ENCODE data around the gene IVD. TPM values are rescaled to one million over a fixed set of nuclear protein-coding genes. Genes with fewer than 3 reads are reported as not detected.

IVD gene
- total RNA-seq, 1 donor from 2014 or later: 33.4 TPM

DNA sequence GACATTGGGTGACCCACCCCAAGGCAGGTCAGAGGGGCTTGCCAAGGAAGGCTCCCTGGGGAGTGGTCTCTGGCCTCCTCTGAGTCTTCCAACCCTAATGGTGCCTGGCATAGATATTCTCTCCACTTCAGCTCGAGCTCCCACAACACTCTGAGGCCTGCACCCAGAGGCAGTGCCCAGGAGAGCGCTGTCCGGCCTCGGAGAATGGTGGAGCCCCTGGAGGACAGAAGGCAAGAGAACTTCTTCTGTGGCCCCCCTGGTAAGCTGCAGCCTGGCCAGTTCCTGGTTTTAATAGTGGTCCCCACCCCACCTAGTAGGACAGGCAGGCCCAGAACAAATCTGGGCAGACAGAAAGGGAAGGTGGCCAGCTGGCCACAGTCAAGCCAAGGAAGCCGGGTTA, 40.6 kb upstream of the IVD start:
- no peak overlapping the region for H3K27ac ChIP-seq (ENCODE audit: low read depth, low read length)
- H3K27me3 ChIP-seq (ENCODE audit: control insufficient read depth in 3 of 3, insufficient read depth in 3 of 3, low read length in 3 of 3): no peaks in the 10 kb centered on the region
- no peaks in the 10 kb centered on the region for H3K36me3 ChIP-seq (ENCODE audit: control insufficient read depth in 3 of 3, insufficient read depth in 3 of 3, low read length in 3 of 3)
- no peak overlapping the region for H3K9ac ChIP-seq (ENCODE audit: low read depth in 1 of 3, low read length in 3 of 3)
- H3K4me3 ChIP-seq (ENCODE audit: low read length in 3 of 3): no peak overlapping the region
- no peaks in the 10 kb centered on the region for H3K9me3 ChIP-seq (ENCODE audit: control insufficient read depth in 3 of 3, low read length in 3 of 3)
- H3K4me1 ChIP-seq (ENCODE audit: control insufficient read depth in 3 of 3, insufficient read depth in 3 of 3, low read length in 3 of 3): peaks cover 19 to 33% (median 32%) of the 10 kb centered on the region in 3 donors

DNA sequence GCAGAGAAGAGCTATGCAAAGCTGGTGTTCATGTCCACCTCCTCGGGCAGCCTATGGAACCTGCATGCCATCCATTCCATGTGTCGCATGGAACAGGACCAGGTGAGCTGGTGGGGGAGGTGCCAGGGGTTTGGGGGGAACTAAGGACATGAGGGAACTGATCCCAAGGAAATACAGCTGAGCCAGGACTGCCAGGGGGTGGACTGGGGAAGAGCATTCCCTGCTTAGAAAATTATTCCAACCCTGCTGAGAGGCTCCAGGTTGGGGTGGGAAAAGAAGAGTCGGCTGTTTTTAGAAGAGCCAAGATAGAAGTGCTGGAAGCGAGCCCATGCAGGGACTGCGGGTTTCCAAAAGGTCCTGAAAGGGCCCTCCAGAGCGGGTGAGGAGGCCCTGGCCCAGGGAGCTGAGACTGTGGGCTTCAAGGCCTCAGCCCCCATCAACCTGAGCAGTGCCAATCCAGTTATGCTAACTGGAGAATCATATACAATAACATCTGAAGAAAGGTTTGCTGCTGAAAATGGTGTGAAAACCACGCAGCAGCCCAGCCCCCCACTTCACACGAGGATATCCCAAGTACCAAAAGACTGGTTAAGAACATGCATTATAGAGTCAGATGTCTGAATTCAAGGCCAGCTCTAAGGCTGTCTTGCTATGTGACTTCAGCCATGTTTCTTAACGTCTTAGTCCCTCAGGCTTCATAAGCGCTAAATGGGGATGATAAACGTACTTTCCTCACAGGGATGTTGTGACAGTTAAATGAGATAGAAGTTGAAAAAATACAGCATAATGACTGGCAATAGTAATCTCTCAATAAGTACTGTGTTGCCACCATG, 39.8 kb upstream of the IVD start:
- Histone ChIP-seq H3K27ac (ENCODE audit: low read depth, low read length) (no peak overlapping the region), H3K4me3 (ENCODE audit: low read length in 3 of 3) (no peak overlapping the region), H3K36me3 (ENCODE audit: control insufficient read depth in 3 of 3, insufficient read depth in 3 of 3, low read length in 3 of 3) (no peaks in the 10 kb centered on the region), H3K9me3 (ENCODE audit: control insufficient read depth in 3 of 3, low read length in 3 of 3) (no peaks in the 10 kb centered on the region), H3K4me1 (ENCODE audit: control insufficient read depth in 3 of 3, insufficient read depth in 3 of 3, low read length in 3 of 3) (peaks cover 19 to 33% (median 32%) of the 10 kb centered on the region in 3 donors), H3K9ac (ENCODE audit: low read depth in 1 of 3, low read length in 3 of 3) (no peak overlapping the region), H3K27me3 (ENCODE audit: control insufficient read depth in 3 of 3, insufficient read depth in 3 of 3, low read length in 3 of 3) (no peaks in the 10 kb centered on the region)

- H3K9me3 ChIP-seq (ENCODE audit: control insufficient read depth in 3 of 3, low read length in 3 of 3): no peaks in the 10 kb centered on the region
- peaks cover 19 to 33% (median 32%) of the 10 kb centered on the region in 3 donors for H3K4me1 ChIP-seq (ENCODE audit: control insufficient read depth in 3 of 3, insufficient read depth in 3 of 3, low read length in 3 of 3)
- peak overlapping the region; percentile 45 for H3K27ac ChIP-seq (ENCODE audit: low read depth, low read length)
- peak overlapping the region in 1 of 3 donors; percentile 68 for H3K9ac ChIP-seq (ENCODE audit: low read depth in 1 of 3, low read length in 3 of 3)
- H3K27me3 ChIP-seq (ENCODE audit: control insufficient read depth in 3 of 3, insufficient read depth in 3 of 3, low read length in 3 of 3): no peaks in the 10 kb centered on the region
- H3K4me3 ChIP-seq (ENCODE audit: low read length in 3 of 3): peak overlapping the region in 2 of 3 donors; percentile 6 to 52
- H3K36me3 ChIP-seq (ENCODE audit: control insufficient read depth in 3 of 3, insufficient read depth in 3 of 3, low read length in 3 of 3): no peaks in the 10 kb centered on the region
These were observed 38.9 kb upstream of the IVD start for GRCh38 chr15:40366457-40367370.

DNA sequence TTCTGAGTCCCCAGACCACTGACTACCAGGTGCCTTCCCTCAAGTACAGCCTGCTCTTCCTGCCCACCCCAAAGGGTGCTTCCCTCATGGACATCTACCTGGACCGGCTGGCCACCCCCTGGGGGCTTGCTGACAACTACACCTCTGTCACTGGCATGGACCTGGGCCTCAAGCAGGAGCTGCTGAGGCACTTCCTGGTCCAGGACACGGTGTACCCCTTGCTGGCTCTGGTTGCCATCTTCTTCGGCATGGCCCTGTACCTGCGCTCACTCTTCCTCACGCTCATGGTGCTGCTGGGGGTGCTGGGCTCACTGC, 38.3 kb upstream of the IVD start:
- peak overlapping the region; percentile 10 to 67 (median 52) for H3K4me3 ChIP-seq (ENCODE audit: low read length in 3 of 3)
- H3K27ac ChIP-seq (ENCODE audit: low read depth, low read length): peak overlapping the region; percentile 45
- no peaks in the 10 kb centered on the region for H3K9me3 ChIP-seq (ENCODE audit: control insufficient read depth in 3 of 3, low read length in 3 of 3)
- H3K4me1 ChIP-seq (ENCODE audit: control insufficient read depth in 3 of 3, insufficient read depth in 3 of 3, low read length in 3 of 3): peaks cover 19 to 33% (median 32%) of the 10 kb centered on the region in 3 donors
- H3K36me3 ChIP-seq (ENCODE audit: control insufficient read depth in 3 of 3, insufficient read depth in 3 of 3, low read length in 3 of 3): no peaks in the 10 kb centered on the region
- peak overlapping the region in 2 of 3 donors; percentile 27 to 68 for H3K9ac ChIP-seq (ENCODE audit: low read depth in 1 of 3, low read length in 3 of 3)
- H3K27me3 ChIP-seq (ENCODE audit: control insufficient read depth in 3 of 3, insufficient read depth in 3 of 3, low read length in 3 of 3): no peaks in the 10 kb centered on the region

DNA sequence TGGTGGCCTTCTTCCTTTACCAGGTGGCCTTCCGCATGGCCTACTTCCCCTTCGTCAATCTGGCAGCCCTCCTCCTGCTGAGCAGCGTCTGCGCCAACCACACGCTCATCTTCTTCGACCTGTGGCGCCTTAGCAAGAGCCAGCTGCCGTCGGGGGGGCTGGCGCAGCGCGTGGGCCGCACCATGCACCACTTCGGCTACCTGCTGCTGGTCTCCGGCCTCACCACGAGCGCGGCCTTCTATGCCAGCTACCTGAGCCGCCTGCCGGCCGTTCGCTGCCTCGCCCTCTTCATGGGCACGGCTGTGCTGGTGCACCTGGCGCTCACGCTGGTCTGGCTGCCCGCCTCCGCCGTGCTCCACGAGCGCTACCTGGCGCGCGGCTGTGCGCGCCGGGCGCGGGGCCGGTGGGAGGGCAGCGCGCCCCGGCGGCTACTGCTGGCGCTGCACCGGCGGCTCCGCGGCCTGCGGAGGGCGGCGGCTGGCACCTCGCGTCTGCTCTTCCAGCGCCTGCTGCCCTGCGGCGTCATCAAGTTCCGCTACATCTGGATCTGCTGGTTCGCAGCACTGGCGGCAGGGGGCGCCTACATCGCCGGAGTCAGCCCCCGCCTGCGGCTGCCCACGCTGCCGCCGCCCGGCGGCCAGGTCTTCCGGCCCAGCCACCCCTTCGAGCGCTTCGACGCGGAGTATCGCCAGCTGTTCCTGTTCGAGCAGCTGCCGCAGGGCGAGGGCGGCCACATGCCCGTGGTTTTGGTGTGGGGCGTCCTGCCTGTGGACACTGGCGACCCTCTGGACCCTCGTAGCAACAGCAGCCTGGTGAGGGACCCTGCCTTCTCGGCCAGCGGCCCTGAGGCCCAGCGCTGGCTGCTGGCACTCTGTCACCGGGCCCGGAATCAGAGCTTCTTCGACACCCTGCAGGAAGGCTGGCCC, 37.6 kb upstream of the IVD start:
- Histone ChIP-seq H3K27ac (ENCODE audit: low read depth, low read length) (peak overlapping the region; percentile 45), H3K27me3 (ENCODE audit: control insufficient read depth in 3 of 3, insufficient read depth in 3 of 3, low read length in 3 of 3) (no peaks in the 10 kb centered on the region), H3K4me3 (ENCODE audit: low read length in 3 of 3) (peak overlapping the region; percentile 10 to 67 (median 52)), H3K36me3 (ENCODE audit: control insufficient read depth in 3 of 3, insufficient read depth in 3 of 3, low read length in 3 of 3) (no peaks in the 10 kb centered on the region), H3K9me3 (ENCODE audit: control insufficient read depth in 3 of 3, low read length in 3 of 3) (no peaks in the 10 kb centered on the region), H3K9ac (ENCODE audit: low read depth in 1 of 3, low read length in 3 of 3) (peak overlapping the region in 2 of 3 donors; percentile 12 to 68), H3K4me1 (ENCODE audit: control insufficient read depth in 3 of 3, insufficient read depth in 3 of 3, low read length in 3 of 3) (peaks cover 19 to 33% (median 32%) of the 10 kb centered on the region in 3 donors)

GRCh38 chr15:40368719-40369473, 36.7 kb upstream of the IVD start:
- Histone ChIP-seq H3K27ac (ENCODE audit: low read depth, low read length) (no peak overlapping the region), H3K9ac (ENCODE audit: low read depth in 1 of 3, low read length in 3 of 3) (no peak overlapping the region), H3K27me3 (ENCODE audit: control insufficient read depth in 3 of 3, insufficient read depth in 3 of 3, low read length in 3 of 3) (no peaks in the 10 kb centered on the region), H3K4me3 (ENCODE audit: low read length in 3 of 3) (peak overlapping the region in 1 of 3 donors; percentile 58), H3K4me1 (ENCODE audit: control insufficient read depth in 3 of 3, insufficient read depth in 3 of 3, low read length in 3 of 3) (peaks cover 19 to 33% (median 32%) of the 10 kb centered on the region in 3 donors), H3K36me3 (ENCODE audit: control insufficient read depth in 3 of 3, insufficient read depth in 3 of 3, low read length in 3 of 3) (no peaks in the 10 kb centered on the region), H3K9me3 (ENCODE audit: control insufficient read depth in 3 of 3, low read length in 3 of 3) (no peaks in the 10 kb centered on the region)

DNA sequence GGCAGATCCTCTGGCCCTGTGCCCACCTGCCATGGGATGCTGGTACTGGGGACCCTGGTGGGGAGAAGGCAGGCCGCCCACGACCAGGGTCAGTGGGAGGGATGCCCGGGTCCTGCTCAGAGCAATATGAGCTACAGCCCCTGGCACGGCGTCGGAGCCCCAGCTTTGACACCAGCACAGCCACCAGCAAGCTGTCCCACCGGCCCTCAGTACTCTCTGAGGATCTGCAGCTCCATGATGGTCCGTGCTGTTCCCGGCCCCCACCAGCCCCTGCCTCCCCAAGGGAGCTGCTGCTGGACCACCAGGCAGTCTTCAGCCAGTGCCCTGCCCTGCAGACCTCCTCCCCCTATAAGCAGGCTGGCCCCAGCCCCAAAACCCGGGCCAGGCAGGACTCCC, 36.1 kb upstream of the IVD start:
- H3K4me3 ChIP-seq (ENCODE audit: low read length in 3 of 3): no peak overlapping the region
- H3K36me3 ChIP-seq (ENCODE audit: control insufficient read depth in 3 of 3, insufficient read depth in 3 of 3, low read length in 3 of 3): no peaks in the 10 kb centered on the region
- H3K9ac ChIP-seq (ENCODE audit: low read depth in 1 of 3, low read length in 3 of 3): no peak overlapping the region
- H3K9me3 ChIP-seq (ENCODE audit: control insufficient read depth in 3 of 3, low read length in 3 of 3): no peaks in the 10 kb centered on the region
- peaks cover 19 to 33% (median 32%) of the 10 kb centered on the region in 3 donors for H3K4me1 ChIP-seq (ENCODE audit: control insufficient read depth in 3 of 3, insufficient read depth in 3 of 3, low read length in 3 of 3)
- H3K27ac ChIP-seq (ENCODE audit: low read depth, low read length): no peak overlapping the region
- H3K27me3 ChIP-seq (ENCODE audit: control insufficient read depth in 3 of 3, insufficient read depth in 3 of 3, low read length in 3 of 3): no peaks in the 10 kb centered on the region

DNA sequence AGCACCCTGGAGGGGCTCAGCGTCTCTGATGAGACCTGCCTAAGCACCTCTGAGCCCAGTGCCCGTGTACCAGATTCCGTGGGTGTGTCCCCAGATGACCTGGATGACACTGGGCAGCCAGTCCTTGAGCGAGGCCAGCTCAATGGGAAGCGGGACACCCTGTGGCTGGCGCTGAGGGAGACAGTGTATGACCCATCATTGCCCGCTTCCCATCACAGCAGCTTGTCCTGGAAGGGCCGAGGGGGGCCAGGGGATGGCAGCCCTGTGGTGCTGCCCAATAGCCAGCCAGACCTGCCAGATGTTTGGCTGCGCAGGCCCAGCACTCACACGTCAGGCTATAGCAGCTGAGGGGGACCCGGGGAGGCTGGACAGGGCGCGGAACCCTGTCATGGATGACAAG, 35.6 kb upstream of the IVD start:
- Histone ChIP-seq H3K4me1 (ENCODE audit: control insufficient read depth in 3 of 3, insufficient read depth in 3 of 3, low read length in 3 of 3) (peaks cover 19 to 32% (median 31%) of the 10 kb centered on the region in 3 donors), H3K4me3 (ENCODE audit: low read length in 3 of 3) (no peak overlapping the region), H3K9ac (ENCODE audit: low read depth in 1 of 3, low read length in 3 of 3) (no peak overlapping the region), H3K27me3 (ENCODE audit: control insufficient read depth in 3 of 3, insufficient read depth in 3 of 3, low read length in 3 of 3) (no peaks in the 10 kb centered on the region), H3K9me3 (ENCODE audit: control insufficient read depth in 3 of 3, low read length in 3 of 3) (no peaks in the 10 kb centered on the region), H3K36me3 (ENCODE audit: control insufficient read depth in 3 of 3, insufficient read depth in 3 of 3, low read length in 3 of 3) (no peaks in the 10 kb centered on the region), H3K27ac (ENCODE audit: low read depth, low read length) (no peak overlapping the region)

DNA sequence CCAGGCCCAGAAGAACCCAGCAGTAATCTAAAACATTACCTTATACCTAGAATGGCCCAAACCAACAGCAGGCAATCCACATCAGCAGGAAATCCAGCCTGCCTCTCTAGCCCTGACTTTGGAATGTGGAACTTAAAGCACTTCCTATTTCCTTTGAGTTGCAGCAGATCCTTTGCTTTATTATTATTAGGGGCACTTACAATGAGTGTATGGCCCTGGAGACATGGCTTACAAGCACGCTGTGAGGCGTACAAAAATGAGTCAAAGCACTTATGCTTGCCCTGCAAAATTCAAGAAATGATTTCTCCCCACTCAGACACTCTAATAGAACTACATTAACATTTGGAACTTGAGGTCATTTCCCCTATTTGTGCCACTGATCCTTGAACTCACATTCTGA, 32.6 kb upstream of the IVD start:
- Histone ChIP-seq H3K4me1 (ENCODE audit: control insufficient read depth in 3 of 3, insufficient read depth in 3 of 3, low read length in 3 of 3) (peaks cover 3 to 5% (median 4%) of the 10 kb centered on the region in 3 donors), H3K27ac (ENCODE audit: low read depth, low read length) (no peak overlapping the region), H3K4me3 (ENCODE audit: low read length in 3 of 3) (no peak overlapping the region), H3K27me3 (ENCODE audit: control insufficient read depth in 3 of 3, insufficient read depth in 3 of 3, low read length in 3 of 3) (no peaks in the 10 kb centered on the region), H3K9me3 (ENCODE audit: control insufficient read depth in 3 of 3, low read length in 3 of 3) (no peaks in the 10 kb centered on the region), H3K36me3 (ENCODE audit: control insufficient read depth in 3 of 3, insufficient read depth in 3 of 3, low read length in 3 of 3) (no peaks in the 10 kb centered on the region), H3K9ac (ENCODE audit: low read depth in 1 of 3, low read length in 3 of 3) (no peak overlapping the region)

All from skeletal muscle tissue (tissue), 4 donors.